CD4-positive, alpha-beta T cell (primary cell): ENCODE data around the gene IBTK. TPM values are rescaled to one million over a fixed set of nuclear protein-coding genes. Genes with fewer than 3 reads are reported as not detected.

Experiments
- ATAC-seq: fragments of 200-7000 bp; cut with Tn5 transposase; one replicate; pipeline ENCODE4 v1.10.0; 2022; ENCODE audit warnings: mild to moderate bottlenecking; ENCODE audit not compliant: poor library complexity
- CTCF ChIA-PET: fragments of 350-600 bp; sonication (Branson Sonifier 250); formaldehyde crosslinking; loops from one replicate; lab custom pipeline; 2021; ENCODE audit warnings: antibody characterized with exemption, inconsistent platforms; lab: Charles Lee
- POLR2A ChIA-PET: fragments of 350-600 bp; sonication (Branson Sonifier 250); formaldehyde crosslinking; loops from one replicate; lab custom pipeline; 2021; ENCODE audit warnings: antibody characterized with exemption, inconsistent platforms; lab: Charles Lee
- DNase-seq, 14 experiments: peaks; one replicate each; pipeline ENCODE4 v3.0.0-alpha.2; 2013 to 2020; ENCODE audit warnings: mixed read lengths in 2 of 14
- H3K27ac ChIP-seq, 2 donors: one replicate each; pipeline versions ENCODE4 v1.5.1 to v1.7.0; 2013; ENCODE audit warnings: low read length in 2 of 2, low read depth in 1 of 2, mild to moderate bottlenecking in 1 of 2
- H3K27me3 ChIP-seq, 2 experiments: 1 replicate in 1 of 2; 2 replicates in 1 of 2; pipeline versions ENCODE4 v1.6.1 to v1.7.0; 2013; ENCODE audit warnings: low read length in 2 of 2, control low read depth in 1 of 2, mild to moderate bottlenecking in 1 of 2, moderate library complexity in 1 of 2; ENCODE audit not compliant: insufficient read depth in 2 of 2, control insufficient read depth in 1 of 2
- H3K36me3 ChIP-seq: one replicate; pipeline ENCODE4 v1.6.1; 2013; ENCODE audit warnings: low read length, control low read depth; ENCODE audit not compliant: insufficient read depth
- H3K4me1 ChIP-seq: one replicate; pipeline ENCODE4 v1.6.1; 2013; ENCODE audit warnings: low read length, control low read depth; ENCODE audit not compliant: insufficient read depth
- H3K4me3 ChIP-seq: one replicate; pipeline ENCODE4 v1.5.1; 2013; ENCODE audit warnings: mild to moderate bottlenecking, low read length, moderate library complexity
- H3K9me3 ChIP-seq, 2 experiments: 1 replicate in 1 of 2; 2 replicates in 1 of 2; pipeline versions ENCODE4 v1.6.1 to v1.7.0; 2013; ENCODE audit warnings: low read length in 2 of 2, mild to moderate bottlenecking in 2 of 2, control low read depth in 1 of 2, moderate library complexity in 1 of 2; ENCODE audit not compliant: control insufficient read depth in 1 of 2, insufficient read depth in 1 of 2
- H3K27ac Mint-ChIP-seq: one replicate; pipeline ENCODE4 v1.8.0; 2020; ENCODE audit warnings: mixed read lengths
- H3K27me3 Mint-ChIP-seq: one replicate; pipeline ENCODE4 v1.8.0; 2021; ENCODE audit warnings: mixed read lengths
- H3K36me3 Mint-ChIP-seq: one replicate; pipeline ENCODE4 v1.8.0; 2021; ENCODE audit warnings: low read depth, mixed read lengths
- H3K4me1 Mint-ChIP-seq: one replicate; pipeline ENCODE4 v1.8.0; 2021; ENCODE audit warnings: low read depth, mixed read lengths
- H3K4me3 Mint-ChIP-seq: one replicate; pipeline ENCODE4 v1.8.0; 2020; ENCODE audit warnings: mild to moderate bottlenecking, mixed read lengths
- H3K9me3 Mint-ChIP-seq: one replicate; pipeline ENCODE4 v1.8.0; 2020; ENCODE audit warnings: mixed read lengths
- intact Hi-C, 2 experiments: fragments of 100-400 bp; cut with DNase I in 1 of 2; cut with micrococcal nuclease in 1 of 2; formaldehyde crosslinking; loops; one replicate each; pipeline versions ENCODE4 v1.15.1 to v1.9.0; 2023 to 2025; cut with DNase I, micrococcal nuclease
- total RNA-seq, 174 experiments: library from RNA in 2 of 174; stranded (reverse) in 2 of 174; gene quantifications; one replicate each; pipeline ENCODE4 v1.2.3 and lab custom pipeline; 2021 to 2026
- TF ChIP-seq, protein P1 (sequence below): fragments of 200-600 bp; IDR thresholded peaks from one replicate; pipeline ENCODE4 v1.8.0; 2022; ENCODE audit warnings: antibody characterized with exemption, mild to moderate bottlenecking

The IBTK gene
- total RNA-seq, 2 experiments from 2014 or later = 11.0 to 11.2 TPM

DNA sequence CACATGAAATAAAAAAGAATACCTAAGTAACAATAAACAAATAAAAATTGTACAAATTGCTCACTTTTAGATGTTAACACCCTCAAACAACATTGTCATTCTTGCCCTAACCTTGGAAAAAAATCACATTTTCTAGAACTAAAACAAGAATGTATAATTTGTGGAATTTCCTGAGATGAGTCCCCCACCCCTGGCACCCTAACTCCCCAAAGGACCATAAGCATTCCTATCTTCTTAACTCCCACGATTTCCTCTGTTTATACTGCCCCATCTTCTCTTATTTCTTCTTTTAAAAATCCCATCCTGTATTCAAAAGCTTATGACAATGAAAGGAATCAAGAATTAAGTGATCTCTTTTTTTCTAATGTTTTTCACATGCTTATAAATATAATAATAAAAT lies 70.9 kb downstream of the IBTK start:
- H3K4me3 Mint-ChIP-seq = no peak overlapping the region
- DNase-seq (no peak), ATAC-seq (no peak)
- Histone ChIP-seq H3K4me1 (no peaks in the 10 kb centered on the region), H3K36me3 (peaks cover 34% of the 10 kb centered on the region), H3K9me3 (no peaks in the 10 kb centered on the region), H3K27me3 (no peaks in the 10 kb centered on the region), H3K4me3 (no peak overlapping the region), H3K27ac (no peak overlapping the region)
- POLR2A ChIA-PET = no interaction called here
- peaks cover 84% of the 10 kb centered on the region for H3K36me3 Mint-ChIP-seq
- CTCF ChIA-PET = no interaction called here
- H3K4me1 Mint-ChIP-seq = no peaks in the 10 kb centered on the region
- no peak overlapping the region for H3K27ac Mint-ChIP-seq
- H3K27me3 Mint-ChIP-seq = no peaks in the 10 kb centered on the region
- TF ChIP-seq, protein P1, sequence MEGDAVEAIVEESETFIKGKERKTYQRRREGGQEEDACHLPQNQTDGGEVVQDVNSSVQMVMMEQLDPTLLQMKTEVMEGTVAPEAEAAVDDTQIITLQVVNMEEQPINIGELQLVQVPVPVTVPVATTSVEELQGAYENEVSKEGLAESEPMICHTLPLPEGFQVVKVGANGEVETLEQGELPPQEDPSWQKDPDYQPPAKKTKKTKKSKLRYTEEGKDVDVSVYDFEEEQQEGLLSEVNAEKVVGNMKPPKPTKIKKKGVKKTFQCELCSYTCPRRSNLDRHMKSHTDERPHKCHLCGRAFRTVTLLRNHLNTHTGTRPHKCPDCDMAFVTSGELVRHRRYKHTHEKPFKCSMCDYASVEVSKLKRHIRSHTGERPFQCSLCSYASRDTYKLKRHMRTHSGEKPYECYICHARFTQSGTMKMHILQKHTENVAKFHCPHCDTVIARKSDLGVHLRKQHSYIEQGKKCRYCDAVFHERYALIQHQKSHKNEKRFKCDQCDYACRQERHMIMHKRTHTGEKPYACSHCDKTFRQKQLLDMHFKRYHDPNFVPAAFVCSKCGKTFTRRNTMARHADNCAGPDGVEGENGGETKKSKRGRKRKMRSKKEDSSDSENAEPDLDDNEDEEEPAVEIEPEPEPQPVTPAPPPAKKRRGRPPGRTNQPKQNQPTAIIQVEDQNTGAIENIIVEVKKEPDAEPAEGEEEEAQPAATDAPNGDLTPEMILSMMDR = no peak
- intact Hi-C loops = no loop called here
- no peaks in the 10 kb centered on the region for H3K9me3 Mint-ChIP-seq

DNA sequence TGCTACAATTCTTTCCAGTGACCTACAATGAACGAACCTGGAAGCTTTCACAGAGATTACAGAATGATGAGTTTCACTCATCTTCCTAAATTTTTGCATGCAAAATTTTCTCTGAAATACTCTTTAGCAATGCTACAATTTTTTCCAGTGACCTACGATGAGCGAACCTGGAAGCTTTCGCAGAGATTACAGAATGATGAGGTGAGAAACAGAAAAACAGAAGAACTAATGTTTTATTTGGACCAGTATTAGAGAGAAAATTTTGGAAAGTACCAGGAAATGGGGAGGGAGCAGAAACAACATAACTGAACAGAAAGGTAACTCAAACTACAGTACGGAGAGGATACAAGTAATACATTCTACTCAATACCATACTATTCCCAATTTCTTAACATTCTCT lies 75.0 kb downstream of the IBTK start:
- CTCF ChIA-PET = interaction anchor here (0.7 to 1.0 kb wide), 2 partner anchors 10 to 1790 kb away, joined by 3 read pairs; no protein-coding TSS in a partner anchor
- Mint-ChIP-seq H3K4me3 (no peak overlapping the region), H3K27me3 (no peaks in the 10 kb centered on the region), H3K9me3 (no peaks in the 10 kb centered on the region), H3K27ac (no peak overlapping the region), H3K36me3 (peaks cover 85% of the 10 kb centered on the region), H3K4me1 (no peaks in the 10 kb centered on the region)
- intact Hi-C loops = no loop called here
- no peak for ATAC-seq
- POLR2A ChIA-PET = no interaction called here
- Histone ChIP-seq H3K36me3 (peaks cover 29% of the 10 kb centered on the region), H3K4me3 (no peak overlapping the region), H3K27ac (no peak overlapping the region), H3K4me1 (no peaks in the 10 kb centered on the region), H3K27me3 (no peaks in the 10 kb centered on the region), H3K9me3 (no peaks in the 10 kb centered on the region)
- no peak for DNase-seq
- TF ChIP-seq, protein P1 = no peak

DNA sequence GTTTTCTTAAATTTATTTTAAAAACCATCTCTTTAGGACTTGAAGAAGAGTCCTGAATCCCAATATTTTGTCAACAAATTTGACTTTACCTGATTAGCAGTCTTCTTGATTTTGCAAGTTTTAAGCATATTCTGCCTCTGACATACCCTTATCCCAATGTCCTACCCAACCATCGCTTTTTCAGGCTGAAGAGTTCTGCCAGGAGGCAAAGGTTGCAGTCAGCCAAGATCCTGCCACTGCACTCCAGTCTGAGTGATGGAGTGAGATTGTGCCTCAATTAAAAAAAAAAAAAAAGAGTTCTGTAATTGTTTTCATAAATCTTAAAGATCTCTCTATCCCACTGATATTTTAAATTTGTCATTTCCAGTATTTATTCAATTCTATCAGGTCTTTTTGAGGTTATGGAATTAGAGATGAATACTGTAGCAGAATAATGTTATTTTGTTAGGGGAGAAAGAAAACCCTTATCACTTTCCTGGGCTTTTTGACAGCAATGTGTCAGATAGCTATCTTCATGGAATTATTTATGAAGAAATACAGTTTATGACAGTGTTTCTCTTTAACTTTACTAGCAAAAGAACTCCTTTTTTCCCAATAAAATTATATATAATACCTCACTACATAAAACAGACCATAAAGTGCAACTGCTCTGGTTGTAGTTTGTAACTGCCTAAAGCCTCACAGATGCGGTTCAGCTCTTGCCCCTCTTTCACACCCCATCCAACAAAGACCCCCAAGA lies 78.2 kb downstream of the IBTK start:
- TF ChIP-seq, protein P1 = no peak
- H3K36me3 ChIP-seq = peaks cover 36% of the 10 kb centered on the region
- Mint-ChIP-seq H3K27me3 (no peaks in the 10 kb centered on the region), H3K36me3 (peaks cover 73% of the 10 kb centered on the region), H3K4me1 (no peaks in the 10 kb centered on the region), H3K27ac (no peak overlapping the region), H3K9me3 (no peaks in the 10 kb centered on the region), H3K4me3 (no peak overlapping the region)
- no peak for DNase-seq
- no peaks in the 10 kb centered on the region for H3K27me3 ChIP-seq
- H3K9me3 ChIP-seq = no peaks in the 10 kb centered on the region
- POLR2A ChIA-PET = no interaction called here
- H3K4me1 ChIP-seq = no peaks in the 10 kb centered on the region
- no peak overlapping the region for H3K27ac ChIP-seq
- ATAC-seq = no peak
- intact Hi-C loops = no loop called here
- CTCF ChIA-PET = no interaction called here
- no peak overlapping the region for H3K4me3 ChIP-seq
